DMS 273 treated with DMSO at 0.1 percent for 48 hours (cell line): Measurements from ENCODE around the gene TMEM205.
"Not testable (repeated sequence)": the region's sequence is repeated elsewhere in the genome, so short reads cannot be mapped to it uniquely, and the experiment has no call there.

Experiments
- DNase-seq: peaks from one replicate; lab custom pipeline; 2025; lab: John Stamatoyannopoulos, UW

The TMEM205 gene

GRCh38 chr19:11339254-11340098 is 6.6 kb downstream of the TMEM205 start, which contains the start of gene RAB3D:
Gene RAB3D, minus strand, starts transcription at chr19:11339657. Its CDS starts 2,258 bp downstream, at chr19:11337399.
- DNase-seq = peak; percentile 73

DNA sequence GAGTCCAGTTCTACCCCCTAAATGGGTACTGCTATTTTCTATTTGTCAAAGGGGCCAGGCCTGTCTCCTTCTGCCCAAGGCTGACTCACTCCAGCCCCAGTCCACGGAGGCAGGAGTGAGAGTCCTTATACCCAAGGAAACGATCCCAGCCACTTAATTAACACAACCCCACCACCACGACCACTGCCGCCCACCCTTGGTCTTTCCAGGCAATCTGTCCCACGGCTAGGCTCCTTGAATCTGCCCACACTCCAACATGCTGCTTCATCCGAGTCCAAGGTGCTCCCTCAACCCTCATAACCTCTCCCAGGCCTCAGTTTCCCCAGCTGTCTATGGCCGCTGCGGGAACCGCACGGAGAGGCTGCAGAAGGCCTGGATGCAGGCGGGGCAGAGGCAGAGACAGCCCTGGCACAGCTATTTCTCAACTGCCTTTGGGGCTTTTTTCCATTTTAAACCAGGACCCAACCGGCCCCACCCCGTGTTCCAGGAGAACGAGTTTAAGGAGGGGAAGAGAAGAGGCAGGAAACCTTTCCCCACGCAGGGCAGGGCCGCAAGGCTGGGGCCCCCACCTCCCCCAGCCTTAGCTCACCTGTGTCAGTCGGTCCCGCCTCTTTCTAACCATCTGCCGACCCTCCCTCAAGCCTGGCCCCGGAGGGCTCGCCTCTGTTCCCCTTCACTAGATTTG is 7.4 kb downstream of the TMEM205 start:
- DNase-seq = no peak

- no peak for DNase-seq
Measured at GRCh38 chr19:11338121-11338520, 7.9 kb downstream of the TMEM205 start.

GRCh38 chr19:11337080-11337479 is 9.0 kb downstream of the TMEM205 start:
- DNase-seq = no peak

DNA sequence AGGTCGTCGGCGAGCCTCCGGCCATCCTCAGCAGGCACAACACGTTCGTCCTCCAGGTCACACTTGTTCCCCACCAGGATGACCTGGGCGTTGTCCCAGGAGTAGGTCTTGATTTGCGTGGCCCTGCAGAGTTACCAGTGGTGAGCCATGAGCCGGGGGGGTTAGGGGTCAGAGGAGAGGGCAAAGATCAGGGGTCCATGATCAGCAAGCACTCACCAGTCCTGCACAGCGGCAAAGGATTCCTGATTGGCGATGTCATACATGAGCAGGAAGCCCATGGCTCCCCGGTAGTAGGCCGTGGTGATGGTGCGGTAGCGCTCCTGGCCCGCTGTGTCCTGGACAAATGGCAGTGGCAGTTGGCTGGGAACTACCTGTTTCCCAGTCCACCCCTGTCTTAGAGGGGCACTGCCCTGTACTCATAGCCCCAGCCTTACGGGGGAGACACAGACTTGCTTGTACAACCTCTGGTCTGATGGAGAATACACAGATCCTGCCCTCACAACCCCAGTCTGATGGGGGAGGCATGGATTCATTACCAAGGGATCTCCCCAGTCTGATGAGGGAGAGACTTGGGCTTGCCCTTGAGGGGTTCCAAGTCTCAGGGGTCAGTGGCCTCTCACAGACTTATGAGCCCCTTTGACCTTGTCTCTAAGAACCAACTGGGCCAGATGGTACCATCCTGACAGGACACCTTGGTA is 10.5 kb downstream of the TMEM205 start:
- DNase-seq = no peak

- not testable (repeated sequence) for DNase-seq
Measured at GRCh38 chr19:11333838-11334237, 12.2 kb downstream of the TMEM205 start.

- DNase-seq = no peak
Measured at GRCh38 chr19:11332822-11333221, 13.2 kb downstream of the TMEM205 start.

GRCh38 chr19:11331502-11331901 is 14.6 kb downstream of the TMEM205 start:
- DNase-seq = no peak

DNA sequence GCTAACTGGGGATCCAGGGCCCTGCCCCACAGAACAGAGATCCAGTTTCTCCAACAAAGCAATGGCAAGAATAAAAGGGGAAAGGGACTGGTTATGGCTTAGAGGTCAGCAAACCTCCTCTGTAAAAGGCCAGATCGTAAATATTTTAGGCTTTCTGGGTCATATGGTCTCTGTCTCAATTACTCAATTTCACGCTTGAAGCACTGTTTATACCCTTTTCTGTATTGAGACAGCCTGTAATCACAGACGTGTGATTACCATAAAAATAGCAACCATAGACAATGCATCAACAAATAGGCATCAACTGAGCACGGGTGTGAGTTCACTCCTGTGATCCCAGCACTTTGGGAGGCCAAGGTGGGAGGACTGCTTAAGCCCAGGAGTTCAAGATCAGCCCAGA is 15.9 kb downstream of the TMEM205 start:
- DNase-seq = no peak

- DNase-seq = no peak
Measured at GRCh38 chr19:11325544-11325943, 20.5 kb downstream of the TMEM205 start.

GRCh38 chr19:11324748-11325389 is 21.2 kb downstream of the TMEM205 start:
- DNase-seq = no peak

DNA sequence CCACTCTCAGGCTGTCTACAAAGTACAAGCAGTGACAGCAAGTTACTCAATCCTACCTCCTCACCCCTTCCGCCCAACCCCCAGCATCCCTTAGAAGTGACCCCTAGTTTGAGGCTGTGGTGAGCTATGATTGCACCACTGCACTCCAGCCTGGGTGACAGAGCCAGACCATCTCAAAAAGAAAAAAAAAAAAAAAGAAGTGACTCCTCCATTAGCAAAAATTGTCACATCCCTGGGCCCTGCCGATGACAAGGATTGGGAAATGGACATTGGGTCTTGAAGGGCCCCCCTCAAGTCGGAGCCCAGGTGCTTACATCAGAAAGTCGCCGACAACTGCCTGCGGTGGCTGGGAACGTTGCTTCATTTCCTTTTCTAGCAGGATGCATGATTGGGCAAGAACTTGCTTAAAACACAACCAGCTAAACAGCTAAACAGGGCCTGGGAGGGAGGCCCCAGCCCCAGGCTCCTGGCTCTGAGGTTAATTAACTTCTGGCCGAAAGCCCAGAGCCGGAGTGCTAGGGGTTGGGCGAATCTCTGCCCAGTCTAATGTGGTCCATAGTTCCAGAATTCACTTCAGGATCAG is 21.9 kb downstream of the TMEM205 start:
- DNase-seq = peak; percentile 75

DNA sequence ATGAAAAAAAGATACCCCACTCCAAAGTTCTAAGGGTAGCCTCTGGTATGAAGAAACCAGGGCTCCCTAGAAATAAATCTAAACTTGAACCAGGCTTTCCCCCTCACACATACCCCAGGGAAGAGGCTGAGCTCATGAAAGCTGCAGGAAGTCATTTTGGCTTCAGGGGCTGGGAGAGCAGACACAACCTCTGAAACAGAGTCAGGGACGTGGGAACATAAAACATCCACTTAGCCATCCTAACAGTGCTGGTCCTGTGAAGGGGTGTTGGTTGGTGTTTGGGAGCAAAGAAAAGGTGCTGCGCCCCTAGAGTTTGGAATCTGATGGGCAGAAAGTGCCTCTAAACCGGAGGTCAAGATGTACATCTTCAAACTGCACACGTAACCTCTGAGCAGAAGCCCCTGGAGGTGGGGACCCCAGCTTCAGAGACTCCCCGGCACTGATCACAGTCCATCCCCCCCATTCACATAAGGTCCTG is 22.4 kb downstream of the TMEM205 start:
- no peak for DNase-seq

DNA sequence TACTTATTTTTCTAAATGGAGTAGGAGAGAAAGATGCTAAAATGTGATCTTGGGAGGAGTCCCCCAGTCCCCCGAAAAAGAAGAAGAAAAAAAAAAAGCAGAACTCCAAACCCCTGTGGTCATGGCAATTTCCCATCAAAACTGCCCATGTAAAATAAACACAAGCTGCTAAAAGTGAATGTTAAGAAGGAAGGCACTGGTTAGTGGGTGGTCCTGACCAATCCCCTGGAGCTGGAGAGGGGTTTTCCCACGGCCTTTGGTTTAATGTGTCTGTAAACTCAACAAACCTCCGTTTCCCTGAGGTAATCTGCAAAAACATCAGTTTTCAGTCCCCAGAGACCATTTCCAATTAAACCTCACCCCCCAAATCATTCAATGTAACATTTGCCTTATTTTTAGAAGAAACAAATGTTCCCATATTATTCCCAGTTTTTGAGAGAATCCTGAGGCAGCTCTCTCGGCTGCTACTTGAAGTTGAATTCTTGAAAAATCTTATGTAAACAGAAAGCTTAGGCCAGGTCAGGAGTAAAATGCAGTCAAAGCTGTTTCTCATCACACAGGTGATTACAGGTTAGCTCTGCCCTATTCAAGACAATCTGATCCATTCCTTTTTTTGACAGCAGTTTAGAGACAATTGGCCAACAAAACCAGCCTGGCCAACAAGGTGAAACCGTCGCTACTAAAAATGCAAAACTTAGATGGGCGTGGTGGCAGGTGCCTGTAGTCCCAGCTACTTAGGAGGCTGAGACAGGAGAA is 23.6 kb downstream of the TMEM205 start:
- no peak for DNase-seq

DNA sequence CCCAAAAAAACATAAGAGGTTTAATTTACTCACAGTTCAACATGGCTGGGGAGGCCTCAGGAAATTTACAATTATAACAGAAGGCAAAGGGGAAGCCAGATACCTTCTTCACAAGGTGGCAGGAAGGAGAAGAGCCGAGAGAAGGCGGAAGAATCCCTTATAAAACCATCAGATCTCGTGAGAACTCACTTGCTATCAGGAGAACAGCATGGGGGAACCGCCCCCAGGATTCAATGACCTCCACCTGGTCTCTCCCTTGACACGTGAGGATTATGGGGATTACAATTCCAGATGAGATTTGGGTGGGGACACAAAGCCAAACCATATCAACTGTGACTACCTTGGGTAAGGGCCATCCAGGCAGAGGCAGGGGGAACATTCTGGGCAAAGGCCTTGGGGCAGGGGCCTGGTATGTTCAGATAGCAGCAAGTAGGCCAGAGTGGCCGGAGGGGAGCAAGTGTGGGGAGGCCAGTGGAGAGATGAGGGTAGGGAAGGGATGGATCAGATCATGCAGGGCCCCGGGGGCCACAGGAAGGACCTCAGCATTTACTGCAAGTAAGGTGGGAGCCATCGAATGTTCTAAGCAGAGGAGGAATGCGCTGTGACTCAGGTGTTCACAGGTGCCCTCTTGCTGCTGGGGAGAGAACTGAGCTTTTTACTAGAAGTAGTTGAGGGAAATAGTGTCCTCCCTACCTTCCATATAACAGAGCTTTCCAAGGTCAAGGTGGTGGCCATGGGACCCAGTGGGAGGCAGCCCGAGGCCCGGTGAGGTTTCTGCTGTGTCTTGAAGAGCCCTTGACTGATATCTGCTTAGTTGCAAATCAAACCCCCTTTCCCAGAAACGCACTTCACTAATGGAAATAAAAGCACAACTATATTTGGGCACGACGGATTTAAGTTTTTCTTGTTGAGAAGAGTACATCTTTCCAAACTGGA is 24.6 kb downstream of the TMEM205 start:
- no peak for DNase-seq

- DNase-seq = not testable (repeated sequence)
Measured at GRCh38 chr19:11320278-11320995, 25.6 kb downstream of the TMEM205 start.

DNA sequence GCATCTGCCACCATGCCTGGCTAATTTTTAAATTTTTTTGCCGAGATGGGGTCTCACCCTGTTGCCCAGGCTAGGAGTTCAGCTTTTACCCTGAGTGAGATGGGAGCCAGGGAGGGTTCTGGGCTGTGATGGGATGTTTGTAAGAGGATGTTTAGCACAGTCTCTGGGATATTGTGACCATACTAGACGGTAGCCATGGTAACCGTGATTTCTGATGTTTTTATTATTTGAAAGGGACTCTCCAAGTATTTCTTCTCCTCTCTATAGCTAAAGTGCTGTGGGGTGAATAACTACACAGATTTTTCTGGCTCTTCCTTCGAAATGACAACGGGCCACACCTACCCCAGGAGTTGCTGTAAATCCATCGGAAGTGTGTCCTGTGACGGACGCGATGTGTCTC is 39.7 kb downstream of the TMEM205 start:
- DNase-seq = no peak

DNA sequence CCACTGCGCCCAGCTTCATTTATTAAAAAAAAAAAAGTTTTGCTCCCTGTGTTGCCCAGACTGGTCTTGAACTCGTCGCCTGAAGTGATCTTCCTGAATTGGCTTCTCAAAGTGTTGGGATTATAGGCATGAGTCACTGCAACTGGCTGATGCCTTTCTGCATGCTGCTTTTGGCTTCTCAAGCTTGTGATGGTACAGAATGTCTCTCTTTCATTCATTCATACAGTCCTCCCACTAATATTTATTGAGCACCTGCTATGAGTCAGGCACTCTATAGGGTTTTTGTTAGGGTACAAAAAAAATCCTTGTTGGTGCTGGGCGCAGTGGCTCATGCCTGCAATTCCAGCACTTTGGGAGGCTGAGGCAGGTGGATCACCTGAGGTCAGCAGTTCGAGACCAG is 41.1 kb downstream of the TMEM205 start:
- DNase-seq = no peak

GRCh38 chr19:11300811-11301120 is 45.3 kb downstream of the TMEM205 start:
- DNase-seq = no peak
